ENCODE results near the gene ZNF581. TPM values are rescaled to one million over a fixed set of nuclear protein-coding genes. Genes with fewer than 3 reads are reported as not detected.

ZNF581 gene
- total RNA-seq, 1 donor: 25.7 TPM

- H3K4me3 ChIP-seq (ENCODE audit: insufficient read depth, low read length): no peak overlapping the region
- H3K4me1 ChIP-seq (ENCODE audit: insufficient read depth, low read length): peaks cover 32% of the 10 kb centered on the region
- H3K27me3 ChIP-seq (ENCODE audit: insufficient read depth, low read length): no peaks in the 10 kb centered on the region
- H3K79me2 ChIP-seq (ENCODE audit: insufficient read depth, low read length): peaks cover 89% of the 10 kb centered on the region
- H2AFZ ChIP-seq (ENCODE audit: low read length): no peak overlapping the region
- no peak overlapping the region for H3K4me2 ChIP-seq (ENCODE audit: insufficient read depth, low read length)
- DNase-seq (ENCODE audit: insufficient read length, low spot score, missing footprints): no peak
- H4K20me1 ChIP-seq (ENCODE audit: insufficient read depth, low read length): peaks cover 77% of the 10 kb centered on the region
- no peak overlapping the region for H3K27ac ChIP-seq (ENCODE audit: low read depth, low read length)
- no peaks in the 10 kb centered on the region for H3K9me3 ChIP-seq (ENCODE audit: low read depth, low read length)
- H3K36me3 ChIP-seq (ENCODE audit: insufficient read depth, low read length): peaks cover 42% of the 10 kb centered on the region
- no peak for TF ChIP-seq CTCF (IDR thresholded peaks at IDR 0.05; ENCODE audit: extremely low read depth, low read depth, low read length)
Measured at GRCh38 chr19:55673889-55674288, 30.4 kb downstream of the ZNF581 start.

GRCh38 chr19:55674459-55674840 lies 31.0 kb downstream of the ZNF581 start:
- H3K27me3 ChIP-seq (ENCODE audit: insufficient read depth, low read length): no peaks in the 10 kb centered on the region
- H3K4me2 ChIP-seq (ENCODE audit: insufficient read depth, low read length): peak overlapping the region; percentile 98
- DNase-seq (ENCODE audit: insufficient read length, low spot score, missing footprints): no peak
- peaks cover 41% of the 10 kb centered on the region for H3K36me3 ChIP-seq (ENCODE audit: insufficient read depth, low read length)
- no peaks in the 10 kb centered on the region for H3K9me3 ChIP-seq (ENCODE audit: low read depth, low read length)
- H3K4me1 ChIP-seq (ENCODE audit: insufficient read depth, low read length): peaks cover 32% of the 10 kb centered on the region
- TF ChIP-seq CTCF (IDR thresholded peaks at IDR 0.05; ENCODE audit: extremely low read depth, low read depth, low read length): no peak
- peak overlapping the region; percentile 97 for H3K4me3 ChIP-seq (ENCODE audit: insufficient read depth, low read length)
- peaks cover 78% of the 10 kb centered on the region for H4K20me1 ChIP-seq (ENCODE audit: insufficient read depth, low read length)
- H2AFZ ChIP-seq (ENCODE audit: low read length): no peak overlapping the region
- peaks cover 89% of the 10 kb centered on the region for H3K79me2 ChIP-seq (ENCODE audit: insufficient read depth, low read length)
- H3K27ac ChIP-seq (ENCODE audit: low read depth, low read length): peak overlapping the region; percentile 53

GRCh38 chr19:55674841-55675660 lies 31.6 kb downstream of the ZNF581 start, which contains the start of gene EPN1:
Gene EPN1, plus strand, starts transcription at chr19:55675226. Its CDS starts 3,402 bp downstream, at chr19:55678628.
- Histone ChIP-seq H3K79me2 (ENCODE audit: insufficient read depth, low read length) (peaks cover 89% of the 10 kb centered on the region), H3K4me2 (ENCODE audit: insufficient read depth, low read length) (peak within 1 kb of the TSS; percentile 98), H3K27me3 (ENCODE audit: insufficient read depth, low read length) (no peaks in the 10 kb centered on the region), H4K20me1 (ENCODE audit: insufficient read depth, low read length) (peaks cover 78% of the 10 kb centered on the region), H3K9me3 (ENCODE audit: low read depth, low read length) (no peaks in the 10 kb centered on the region), H3K4me3 (ENCODE audit: insufficient read depth, low read length) (peak within 1 kb of the TSS; percentile 97), H3K27ac (ENCODE audit: low read depth, low read length) (peak within 1 kb of the TSS; percentile 85), H2AFZ (ENCODE audit: low read length) (peak within 1 kb of the TSS; percentile 74), H3K4me1 (ENCODE audit: insufficient read depth, low read length) (peaks cover 32% of the 10 kb centered on the region), H3K36me3 (ENCODE audit: insufficient read depth, low read length) (peaks cover 41% of the 10 kb centered on the region)
- TF ChIP-seq CTCF (IDR thresholded peaks at IDR 0.05; ENCODE audit: extremely low read depth, low read depth, low read length): no peak
- peak; percentile 100 for DNase-seq (ENCODE audit: insufficient read length, low spot score, missing footprints)

- H4K20me1 ChIP-seq (ENCODE audit: insufficient read depth, low read length): peaks cover 78% of the 10 kb centered on the region
- H3K4me1 ChIP-seq (ENCODE audit: insufficient read depth, low read length): peaks cover 32% of the 10 kb centered on the region
- H3K27ac ChIP-seq (ENCODE audit: low read depth, low read length): peak overlapping the region; percentile 85
- H3K9me3 ChIP-seq (ENCODE audit: low read depth, low read length): no peaks in the 10 kb centered on the region
- H3K4me2 ChIP-seq (ENCODE audit: insufficient read depth, low read length): peak overlapping the region; percentile 98
- DNase-seq (ENCODE audit: insufficient read length, low spot score, missing footprints): no peak
- H3K4me3 ChIP-seq (ENCODE audit: insufficient read depth, low read length): peak overlapping the region; percentile 97
- H3K27me3 ChIP-seq (ENCODE audit: insufficient read depth, low read length): no peaks in the 10 kb centered on the region
- peak overlapping the region; percentile 74 for H2AFZ ChIP-seq (ENCODE audit: low read length)
- no peak for TF ChIP-seq CTCF (IDR thresholded peaks at IDR 0.05; ENCODE audit: extremely low read depth, low read depth, low read length)
- H3K79me2 ChIP-seq (ENCODE audit: insufficient read depth, low read length): peaks cover 89% of the 10 kb centered on the region
- H3K36me3 ChIP-seq (ENCODE audit: insufficient read depth, low read length): peaks cover 37% of the 10 kb centered on the region
Measured at GRCh38 chr19:55675661-55676354, 32.4 kb downstream of the ZNF581 start.

Data from osteoblast (primary cell).